HG02623 (cell line): ENCODE measurements around the gene SLC26A1.

Experiments
- ATAC-seq: cut with Tn5 transposase; IDR thresholded peaks from one replicate; pipeline ENCODE4 v1.9.1; 2021; ENCODE audit warnings: moderate library complexity; ENCODE audit not compliant: unreplicated experiment

The SLC26A1 gene

DNA sequence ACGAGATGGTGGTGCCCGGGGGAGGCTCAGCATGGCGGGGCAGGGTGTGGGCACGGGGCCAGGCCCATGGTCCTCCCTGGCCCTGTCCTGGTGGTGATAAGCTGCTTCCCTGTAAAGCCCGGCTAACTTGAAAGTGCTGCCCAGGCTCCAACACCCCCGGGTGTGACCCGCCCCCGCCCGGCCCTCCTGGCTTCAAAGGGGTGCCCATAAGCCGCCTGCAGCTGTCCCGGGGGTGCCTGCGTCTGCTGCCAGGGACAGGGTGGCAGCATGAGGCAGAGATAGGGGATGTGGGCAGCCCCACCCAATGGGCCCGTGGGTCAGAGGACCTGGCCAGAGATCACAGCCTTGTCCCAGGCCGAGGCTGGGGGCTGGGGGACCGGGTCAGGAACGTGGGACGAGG, 36.3 kb upstream of the SLC26A1 start:
- ATAC-seq, result no peak

DNA sequence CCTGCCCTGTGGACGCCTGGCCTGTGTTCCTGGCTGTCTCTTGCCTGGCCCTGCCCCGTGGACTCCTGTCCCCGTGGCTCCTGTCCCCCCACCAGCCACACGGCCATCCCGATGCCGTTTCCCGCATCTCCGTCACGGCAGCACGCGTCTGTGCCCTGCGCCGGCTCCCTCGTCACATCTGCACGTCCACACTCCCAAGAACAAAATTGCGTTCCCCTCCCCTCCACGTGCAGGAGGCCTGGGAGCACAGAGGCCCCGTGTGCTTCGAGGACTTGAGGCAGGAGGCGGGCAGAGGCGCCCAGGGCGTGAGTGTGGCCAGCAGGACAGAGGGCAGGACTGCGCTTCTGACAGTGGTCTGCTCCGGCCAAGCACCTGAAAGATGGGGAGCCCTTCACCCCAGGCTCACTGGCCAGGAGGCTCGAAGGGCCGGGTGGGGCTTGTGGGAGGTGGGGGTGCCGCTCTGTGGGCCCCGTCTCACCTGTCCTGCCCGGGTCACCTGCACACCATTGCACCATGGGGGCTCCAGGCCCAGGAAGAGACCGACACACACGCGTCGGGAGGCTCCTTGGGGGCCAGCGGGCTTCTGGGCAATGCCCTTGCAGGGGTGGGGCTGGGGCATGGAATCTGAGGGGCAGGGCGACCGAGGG, 35.5 kb upstream of the SLC26A1 start:
- ATAC-seq, result no peak

DNA sequence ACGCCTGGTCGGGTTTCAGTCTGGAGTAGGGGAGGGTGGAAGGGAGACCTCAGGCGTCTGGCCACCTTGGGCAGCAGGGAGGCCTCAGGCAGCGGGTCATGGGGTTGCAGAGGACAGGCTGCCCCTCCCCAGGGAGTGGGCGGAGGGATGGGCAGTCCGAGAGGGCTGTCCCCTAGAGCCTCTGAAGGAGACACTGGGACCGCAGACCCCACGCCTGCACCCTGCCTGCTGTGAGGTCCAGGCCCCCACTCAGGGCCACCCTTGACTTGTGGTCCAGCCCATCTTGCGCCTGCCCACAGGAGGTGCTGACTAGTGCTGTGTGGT, 34.7 kb upstream of the SLC26A1 start:
- ATAC-seq, result no peak

DNA sequence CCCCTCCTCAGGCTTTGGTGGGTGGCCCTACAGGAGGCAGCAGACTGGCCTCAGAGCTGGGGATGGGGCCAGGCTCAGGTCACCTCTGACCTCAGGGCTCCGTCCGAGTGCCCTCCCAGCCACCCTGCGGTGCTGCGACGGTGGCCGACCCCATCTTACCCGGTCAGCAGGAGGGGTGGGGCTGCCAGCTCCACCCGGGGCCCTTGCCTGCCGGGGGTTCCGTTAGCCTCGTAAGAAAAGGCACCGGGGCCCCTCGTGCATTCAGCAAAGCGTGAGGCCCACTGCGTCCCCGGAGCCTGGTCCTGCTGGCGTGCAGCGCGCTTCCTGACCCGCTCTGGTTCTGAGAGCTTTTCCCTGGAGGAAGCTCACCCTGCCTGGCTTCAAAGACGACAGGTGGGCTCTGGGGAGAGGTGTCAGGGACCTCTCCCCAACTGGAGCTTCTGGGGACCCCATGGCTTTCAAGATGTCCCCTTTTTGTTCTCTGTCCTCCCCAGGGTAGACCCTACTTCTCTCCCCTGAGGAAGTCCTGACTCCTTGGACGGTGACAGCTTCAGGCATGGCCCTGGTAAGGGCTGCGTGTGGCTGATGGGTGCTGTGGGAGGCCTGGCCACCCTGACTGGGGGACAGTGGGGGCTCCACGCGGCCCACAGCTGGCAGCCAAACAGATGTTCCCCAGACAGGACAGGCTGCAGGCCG, 34.2 kb upstream of the SLC26A1 start:
- no peak for ATAC-seq

DNA sequence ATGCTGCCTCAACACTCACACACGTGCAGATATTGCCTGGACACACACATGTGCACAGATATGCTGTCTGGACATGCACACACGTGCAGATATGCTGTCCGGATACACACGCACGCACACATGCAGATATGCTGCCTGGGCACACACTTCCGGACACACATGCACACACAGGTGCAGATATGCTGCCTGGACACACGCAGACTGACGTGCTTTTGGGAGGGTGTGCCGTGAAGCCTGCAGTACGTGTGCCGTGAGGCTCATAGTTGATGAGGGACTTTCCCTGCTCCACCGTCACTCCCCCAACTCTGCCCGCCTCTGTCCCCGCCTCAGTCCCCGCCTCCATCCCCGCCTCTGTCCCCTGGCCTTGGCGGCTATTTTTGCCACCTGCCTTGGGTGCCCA, 32.9 kb upstream of the SLC26A1 start:
- ATAC-seq, result peak; percentile 50

DNA sequence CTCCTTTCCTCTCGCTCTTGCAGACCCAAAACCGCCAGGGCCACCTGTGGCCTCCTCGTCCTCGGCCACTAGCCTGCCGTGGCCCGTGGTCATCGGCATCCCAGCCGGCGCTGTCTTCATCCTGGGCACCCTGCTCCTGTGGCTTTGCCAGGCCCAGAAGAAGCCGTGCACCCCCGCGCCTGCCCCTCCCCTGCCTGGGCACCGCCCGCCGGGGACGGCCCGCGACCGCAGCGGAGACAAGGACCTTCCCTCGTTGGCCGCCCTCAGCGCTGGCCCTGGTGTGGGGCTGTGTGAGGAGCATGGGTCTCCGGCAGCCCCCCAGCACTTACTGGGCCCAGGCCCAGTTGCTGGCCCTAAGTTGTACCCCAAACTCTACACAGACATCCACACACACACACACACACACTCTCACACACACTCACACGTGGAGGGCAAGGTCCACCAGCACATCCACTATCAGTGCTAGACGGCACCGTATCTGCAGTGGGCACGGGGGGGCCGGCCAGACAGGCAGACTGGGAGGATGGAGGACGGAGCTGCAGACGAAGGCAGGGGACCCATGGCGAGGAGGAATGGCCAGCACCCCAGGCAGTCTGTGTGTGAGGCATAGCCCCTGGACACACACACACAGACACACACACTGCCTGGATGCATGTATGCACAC, 31.8 kb upstream of the SLC26A1 start:
- no peak for ATAC-seq

DNA sequence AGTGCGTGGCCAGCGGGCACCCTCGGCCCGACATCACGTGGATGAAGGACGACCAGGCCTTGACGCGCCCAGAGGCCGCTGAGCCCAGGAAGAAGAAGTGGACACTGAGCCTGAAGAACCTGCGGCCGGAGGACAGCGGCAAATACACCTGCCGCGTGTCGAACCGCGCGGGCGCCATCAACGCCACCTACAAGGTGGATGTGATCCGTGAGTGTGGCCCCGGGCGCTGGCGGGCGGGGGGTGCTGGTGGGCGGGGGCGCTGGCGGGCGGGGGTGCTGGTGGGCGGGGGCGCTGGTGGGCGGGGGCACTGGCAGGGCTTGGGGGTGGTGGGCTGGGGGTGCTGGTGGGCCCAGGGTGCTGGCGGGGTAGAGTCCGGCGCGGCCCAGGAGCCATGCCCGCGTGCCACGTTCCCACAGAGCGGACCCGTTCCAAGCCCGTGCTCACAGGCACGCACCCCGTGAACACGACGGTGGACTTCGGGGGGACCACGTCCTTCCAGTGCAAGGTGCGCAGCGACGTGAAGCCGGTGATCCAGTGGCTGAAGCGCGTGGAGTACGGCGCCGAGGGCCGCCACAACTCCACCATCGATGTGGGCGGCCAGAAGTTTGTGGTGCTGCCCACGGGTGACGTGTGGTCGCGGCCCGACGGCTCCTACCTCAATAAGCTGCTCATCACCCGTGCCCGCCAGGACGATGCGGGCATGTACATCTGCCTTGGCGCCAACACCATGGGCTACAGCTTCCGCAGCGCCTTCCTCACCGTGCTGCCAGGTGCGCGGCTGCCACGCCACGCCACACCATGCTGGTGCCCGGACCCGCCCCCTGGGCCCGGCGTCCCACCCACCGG, 30.9 kb upstream of the SLC26A1 start:
- ATAC-seq, result no peak

DNA sequence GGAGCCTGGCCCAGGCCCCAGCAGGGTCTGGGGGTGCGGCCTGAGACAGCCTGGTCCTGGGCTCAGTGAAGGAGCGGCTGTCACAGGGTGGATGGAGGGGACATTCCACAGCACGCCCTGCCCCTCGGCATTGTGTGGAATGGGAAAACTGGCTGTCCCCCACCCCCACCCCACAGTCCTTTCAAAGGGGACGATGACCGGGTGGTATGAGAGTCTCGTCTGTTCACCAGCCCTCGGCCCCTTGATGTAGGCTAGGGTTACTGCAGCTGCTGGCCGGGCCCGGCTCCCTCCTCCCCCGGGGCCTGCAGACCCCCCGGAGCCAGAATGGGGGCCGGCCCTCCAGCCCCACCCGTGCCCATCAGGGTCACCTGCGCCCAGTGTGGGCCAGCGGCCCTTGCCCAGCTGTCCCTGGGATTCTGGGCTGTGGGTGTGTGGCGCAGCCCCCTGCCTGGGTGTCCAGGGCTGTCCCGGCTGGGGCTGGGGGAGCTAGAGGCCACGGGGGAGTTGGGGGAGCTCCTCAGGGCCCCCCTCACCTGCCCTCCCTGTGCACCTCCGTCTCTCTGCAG, 30.0 kb upstream of the SLC26A1 start:
- no peak for ATAC-seq

DNA sequence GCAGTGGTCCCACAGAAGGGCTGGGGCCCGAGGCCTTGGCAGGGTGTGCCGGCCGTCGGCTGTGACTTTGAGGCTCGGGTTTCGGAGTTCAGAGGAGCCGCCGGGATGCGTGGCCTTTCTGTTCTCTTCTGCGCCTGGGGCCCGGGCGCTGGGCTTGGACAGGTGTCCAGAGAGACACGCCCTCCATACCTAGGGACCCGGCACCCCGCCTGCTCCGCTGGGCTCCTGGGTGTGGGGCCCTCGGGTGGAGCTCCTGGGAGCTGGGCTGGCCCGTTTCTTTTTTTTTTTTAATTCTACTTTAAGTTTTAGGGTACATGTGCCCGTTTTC, 29.5 kb upstream of the SLC26A1 start:
- ATAC-seq, result no peak

DNA sequence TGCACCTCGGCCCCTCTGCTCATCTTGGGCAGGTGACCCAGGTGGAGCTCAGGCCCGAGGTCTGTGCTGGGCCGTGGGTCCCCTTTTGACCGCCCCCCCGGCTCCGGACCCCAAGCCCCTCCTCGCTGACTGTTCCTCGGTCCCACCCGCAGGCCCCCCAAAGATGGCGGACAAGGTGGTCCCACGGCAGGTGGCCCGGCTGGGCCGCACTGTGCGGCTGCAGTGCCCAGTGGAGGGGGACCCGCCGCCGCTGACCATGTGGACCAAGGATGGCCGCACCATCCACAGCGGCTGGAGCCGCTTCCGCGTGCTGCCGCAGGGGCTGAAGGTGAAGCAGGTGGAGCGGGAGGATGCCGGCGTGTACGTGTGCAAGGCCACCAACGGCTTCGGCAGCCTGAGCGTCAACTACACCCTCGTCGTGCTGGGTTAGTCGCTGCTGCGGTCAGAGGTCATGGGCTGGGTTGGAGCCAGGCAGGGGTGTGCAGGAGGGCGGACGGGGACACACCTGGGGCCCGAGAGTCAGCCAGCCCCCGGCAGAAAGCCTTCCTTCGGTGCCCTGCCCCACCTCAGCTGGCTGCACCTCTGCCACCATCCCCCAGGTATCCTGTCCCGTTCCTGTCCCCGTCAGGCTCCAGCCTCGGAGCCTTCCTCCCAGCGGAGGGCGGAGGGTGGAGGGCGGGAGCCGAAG, 29.0 kb upstream of the SLC26A1 start:
- no peak for ATAC-seq

DNA sequence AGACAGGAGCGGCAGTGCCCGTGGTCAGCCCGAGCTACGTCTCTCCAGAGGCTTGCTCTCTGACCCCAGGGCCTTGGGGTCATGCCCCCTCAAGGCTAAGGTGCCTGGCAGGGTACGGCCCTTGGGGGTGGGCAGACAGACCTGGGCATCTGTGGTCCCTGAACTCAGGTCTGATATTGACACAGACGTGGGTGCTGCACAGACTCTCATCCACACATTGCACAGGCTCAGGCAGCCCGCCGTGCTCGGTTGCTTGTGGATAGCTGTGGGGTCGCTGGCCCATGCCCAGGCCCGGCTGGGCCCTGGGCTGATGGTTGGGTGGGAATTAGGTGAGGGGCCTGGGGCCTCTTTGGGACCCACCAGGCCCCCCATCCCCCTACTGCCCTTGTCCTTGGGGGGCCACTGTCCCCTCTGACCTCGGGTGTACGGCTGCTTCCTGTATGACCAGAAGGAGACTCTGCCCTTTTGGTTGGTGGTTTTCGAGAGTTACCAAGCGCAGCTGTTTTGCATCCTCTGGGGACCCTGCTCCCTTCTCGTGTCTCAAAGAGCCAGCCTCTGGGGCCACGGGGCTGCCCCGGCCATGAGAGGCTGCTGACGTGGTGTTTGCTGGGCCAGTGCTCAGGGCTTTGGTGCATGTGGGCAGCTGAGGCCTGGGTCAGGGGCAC, 28.3 kb upstream of the SLC26A1 start:
- ATAC-seq, result peak; percentile 75

DNA sequence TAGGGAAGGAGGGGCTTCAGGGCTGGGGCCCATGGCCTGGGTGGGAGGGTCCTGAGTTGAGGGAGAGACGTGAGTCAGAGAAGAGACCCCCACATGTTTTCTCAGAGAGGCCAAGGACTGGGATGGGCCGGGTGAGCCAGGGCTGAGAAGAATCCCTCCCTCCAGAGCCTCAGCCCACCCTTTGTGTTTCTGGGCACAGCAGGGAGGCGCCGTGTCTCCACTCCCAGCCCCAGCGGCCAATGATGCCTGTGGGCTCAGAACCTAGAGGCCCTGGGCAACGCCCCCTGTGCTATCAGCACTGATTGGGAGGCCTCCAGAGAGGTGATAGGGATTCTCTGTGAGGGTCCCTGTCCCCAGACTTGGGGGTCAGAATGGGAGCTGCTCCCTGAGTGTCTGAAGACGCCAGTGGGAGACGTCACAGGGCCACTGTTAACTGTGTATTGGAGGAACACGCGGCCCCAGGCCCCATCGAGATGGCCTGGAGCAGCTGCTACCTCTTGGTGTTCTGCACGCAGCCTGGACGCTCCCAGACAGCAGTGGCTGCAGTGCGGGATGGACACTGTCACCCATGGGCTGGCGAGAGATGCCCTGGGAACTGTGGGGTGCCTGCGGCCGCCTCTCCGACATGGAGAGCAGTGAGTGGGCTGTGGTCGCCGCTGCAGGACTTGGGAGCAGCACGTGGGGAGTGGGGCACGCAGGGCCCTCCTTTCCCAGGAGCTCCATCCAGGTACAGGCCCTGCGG, 26.7 kb upstream of the SLC26A1 start:
- ATAC-seq, result no peak

DNA sequence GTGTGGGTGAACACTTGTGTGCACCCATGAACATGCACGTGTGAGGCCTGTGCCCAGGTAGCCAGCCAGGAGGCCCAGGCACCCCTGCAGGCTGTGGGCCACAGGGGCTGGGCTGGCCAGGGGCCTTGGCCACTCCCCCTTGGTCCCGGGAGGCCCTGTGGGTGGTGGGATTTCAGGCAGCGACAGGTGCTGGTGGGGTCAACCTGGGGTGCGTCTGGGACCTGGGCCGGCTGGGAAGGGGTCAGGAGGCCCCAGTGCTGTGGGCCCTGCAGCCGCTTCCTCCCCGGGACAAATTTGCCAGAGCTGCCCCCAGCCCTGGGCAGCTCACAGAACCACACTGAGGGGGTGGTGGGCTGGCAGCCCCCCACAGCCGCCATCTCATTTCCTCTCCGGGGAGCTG, 26.1 kb upstream of the SLC26A1 start:
- ATAC-seq, result no peak

DNA sequence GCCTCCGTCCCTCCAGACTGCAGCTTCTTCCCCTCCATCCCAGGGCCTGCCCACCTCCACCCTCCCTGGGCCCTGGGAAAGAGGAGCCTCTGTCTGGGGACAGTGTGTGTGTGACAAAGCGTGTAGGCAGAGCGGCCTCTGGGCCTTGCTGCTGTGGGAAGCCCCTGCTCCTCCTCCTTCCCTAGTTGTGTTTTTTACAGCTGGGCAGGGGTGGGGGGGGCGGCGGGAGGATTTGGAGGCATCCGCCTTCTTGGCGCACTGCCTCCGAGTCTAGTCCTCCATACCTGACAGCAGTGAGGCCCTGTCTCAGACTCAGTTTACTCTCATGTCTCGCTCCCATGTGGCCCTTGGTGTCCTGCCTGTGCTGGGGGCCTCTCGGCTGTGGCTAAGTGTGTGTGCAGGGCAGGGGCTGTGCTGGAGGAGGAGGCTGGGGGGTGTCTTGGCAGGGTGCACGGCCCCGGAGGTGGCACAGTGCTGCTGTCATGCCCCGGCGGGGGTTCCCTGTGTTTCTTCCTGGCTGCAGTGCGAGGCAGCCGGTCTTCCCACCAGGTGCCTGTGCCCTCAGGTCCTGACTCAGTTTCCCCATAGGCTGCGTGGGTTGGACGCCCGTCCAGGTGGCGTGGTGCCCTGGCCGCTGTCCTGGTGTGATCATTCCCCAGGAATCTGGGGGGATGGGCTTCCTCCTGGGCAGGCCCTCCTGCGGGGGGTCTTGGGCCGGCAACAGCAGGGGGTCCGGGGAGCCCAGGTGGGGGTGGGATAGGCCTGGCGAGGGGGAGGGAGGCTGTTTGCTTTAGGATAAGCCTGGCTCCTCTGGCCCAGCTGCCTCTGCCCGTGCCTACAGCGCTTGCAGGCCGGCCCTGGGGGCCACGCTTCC, 25.2 kb upstream of the SLC26A1 start:
- ATAC-seq, result no peak

DNA sequence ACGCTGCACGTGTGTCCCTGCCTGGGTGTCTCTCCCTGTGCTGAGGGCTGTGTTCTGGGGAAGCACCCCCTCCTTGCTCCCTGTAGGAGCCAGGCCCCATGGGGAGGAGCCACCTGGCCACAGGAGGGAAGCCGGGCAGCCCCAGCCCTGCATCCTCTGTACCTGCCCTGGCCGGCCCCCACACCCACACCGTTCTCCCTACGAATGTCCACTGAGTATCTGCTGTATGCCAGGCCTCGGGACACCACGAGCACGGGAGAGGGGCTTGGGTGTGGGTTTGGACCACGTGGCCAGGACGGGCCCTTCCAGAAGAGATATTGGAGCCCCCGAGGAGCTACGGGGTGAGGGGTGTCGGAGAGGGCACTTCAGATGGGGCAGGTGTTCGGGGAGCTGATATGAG, 24.5 kb upstream of the SLC26A1 start:
- no peak for ATAC-seq

DNA sequence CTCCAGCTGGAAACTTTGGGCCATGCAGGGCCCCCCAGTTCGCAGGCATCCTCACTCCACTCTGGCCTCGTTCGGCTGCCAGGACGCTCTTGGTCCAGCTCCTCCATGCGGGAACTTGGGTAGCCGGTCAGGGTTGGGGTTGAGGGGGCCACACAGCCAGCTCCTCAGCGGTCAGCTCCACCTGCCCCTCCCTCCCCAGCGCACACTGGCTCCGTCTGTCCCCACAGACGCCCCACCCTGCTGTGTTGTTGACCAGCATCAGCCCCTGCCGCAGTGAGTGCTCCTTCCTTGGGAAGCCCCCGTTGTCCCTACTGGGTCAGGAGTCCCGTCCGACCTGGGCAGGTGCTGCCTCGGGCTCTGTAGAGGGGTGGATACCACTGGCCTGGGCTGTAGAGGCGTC, 24.0 kb upstream of the SLC26A1 start:
- no peak for ATAC-seq

DNA sequence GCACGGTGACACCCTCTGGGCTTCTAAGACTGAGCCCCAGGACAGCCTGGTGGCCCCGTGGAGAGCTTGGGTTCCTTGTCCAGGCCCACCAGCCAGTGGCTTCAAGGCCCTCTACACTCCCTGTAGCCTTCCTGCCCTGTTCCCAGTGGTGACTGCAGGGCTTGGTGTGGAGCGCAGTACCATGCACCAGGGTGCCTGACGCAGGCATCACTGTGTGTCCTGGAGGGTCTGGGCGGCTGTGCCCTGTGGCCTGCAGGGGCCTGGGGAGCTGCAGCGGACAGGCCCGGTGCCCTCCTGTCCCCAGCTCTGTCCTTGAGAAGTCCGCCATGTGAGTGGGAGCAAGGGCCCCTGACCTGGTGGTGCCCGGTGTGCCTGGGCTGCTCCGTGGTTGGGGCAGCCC, 22.5 kb upstream of the SLC26A1 start:
- no peak for ATAC-seq

DNA sequence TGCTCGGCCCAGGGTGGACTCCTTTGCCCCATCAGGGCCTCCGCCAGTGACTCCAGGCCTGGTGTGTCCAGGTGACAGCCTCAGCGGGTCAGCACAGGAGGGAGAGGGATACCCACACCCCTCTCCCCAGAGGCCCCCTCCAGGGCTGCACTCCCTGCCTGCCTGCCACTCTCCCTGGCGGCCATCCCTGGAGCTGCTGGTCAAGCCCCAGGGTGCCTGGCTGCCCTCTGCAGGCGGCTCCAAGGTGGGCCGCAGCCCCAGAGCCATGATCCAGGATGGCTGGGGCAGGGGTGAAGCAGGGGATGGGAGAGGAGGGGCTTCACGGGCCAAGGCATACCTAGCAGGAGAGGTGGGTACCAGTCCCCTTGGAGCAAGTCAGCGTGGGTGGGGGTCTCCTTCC, 22.0 kb upstream of the SLC26A1 start:
- ATAC-seq, result no peak
